NOMO-1 (cell line): ENCODE results near the gene NPB.
"Not testable (repeated sequence)": the region's sequence is repeated elsewhere in the genome, so short reads cannot be mapped to it uniquely, and the experiment has no call there.

Source experiments
- DNase-seq, 2 experiments: peaks; one replicate each; lab custom pipeline; 2025; ENCODE audit not compliant: unreplicated experiment in 2 of 2; lab: John Stamatoyannopoulos, UW

The NPB gene

GRCh38 chr17:81910840-81911276 is 8.8 kb downstream of the NPB start:
- no peak for DNase-seq

DNA sequence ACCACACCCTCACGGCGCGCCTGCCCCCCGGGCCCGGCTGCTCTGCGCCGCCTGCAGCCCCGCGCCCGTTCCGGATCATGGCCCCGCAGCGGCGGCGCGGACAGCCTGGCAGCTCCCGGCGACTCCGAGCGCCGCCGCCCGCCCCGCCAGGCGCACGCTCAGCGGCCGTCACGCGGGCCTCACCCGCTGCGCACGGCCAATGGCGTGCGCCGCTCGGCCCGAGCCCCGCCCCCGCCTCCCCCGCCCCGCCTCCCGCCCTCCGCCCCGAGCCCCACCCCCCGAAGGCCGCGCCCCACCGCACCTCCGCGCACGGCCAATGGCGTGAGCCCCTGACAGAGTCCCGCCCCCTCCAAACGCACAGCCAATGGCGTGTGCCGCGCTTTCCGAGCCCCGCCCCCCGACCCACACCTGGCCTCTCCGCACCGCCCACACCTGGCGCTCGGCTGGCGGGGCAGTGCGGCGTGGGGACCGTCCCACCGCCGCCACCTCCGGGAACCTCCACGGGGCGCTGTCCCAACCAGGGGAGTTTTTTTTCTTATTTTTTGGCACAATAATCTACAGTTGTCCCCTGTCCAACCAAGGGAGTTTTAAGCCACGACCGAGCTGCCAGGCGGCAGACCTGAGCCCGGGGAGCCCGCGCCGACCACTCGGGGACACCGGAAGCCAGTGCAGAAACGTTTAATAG is 9.4 kb downstream of the NPB start, which contains the start of gene PCYT2:
TSS of gene PCYT2 (minus strand) at position 123 of the 685 bp plus-strand sequence. CDS start at position 79, 44 bp downstream.
- peak; percentile 72 to 87 for DNase-seq

DNA sequence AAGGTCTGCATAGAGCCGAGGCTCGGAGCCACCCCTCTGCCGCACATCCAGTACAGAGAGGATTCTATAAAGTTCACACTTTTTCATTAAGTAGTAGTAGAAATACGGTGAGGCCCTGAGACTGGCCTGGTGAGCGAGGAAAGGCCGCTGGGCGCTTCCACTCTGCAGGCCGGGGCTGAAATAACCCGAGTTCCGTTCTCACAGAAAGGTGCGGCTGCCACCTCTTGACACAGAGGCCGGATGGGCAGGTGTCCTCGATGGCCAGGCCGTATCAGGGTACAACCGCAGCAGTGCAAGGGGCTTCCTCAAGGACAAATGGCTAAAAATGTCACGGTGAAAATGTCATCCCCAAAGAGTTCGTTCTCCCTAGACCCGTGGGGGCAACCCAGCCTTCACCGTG is 9.9 kb downstream of the NPB start:
- DNase-seq, result no peak

DNA sequence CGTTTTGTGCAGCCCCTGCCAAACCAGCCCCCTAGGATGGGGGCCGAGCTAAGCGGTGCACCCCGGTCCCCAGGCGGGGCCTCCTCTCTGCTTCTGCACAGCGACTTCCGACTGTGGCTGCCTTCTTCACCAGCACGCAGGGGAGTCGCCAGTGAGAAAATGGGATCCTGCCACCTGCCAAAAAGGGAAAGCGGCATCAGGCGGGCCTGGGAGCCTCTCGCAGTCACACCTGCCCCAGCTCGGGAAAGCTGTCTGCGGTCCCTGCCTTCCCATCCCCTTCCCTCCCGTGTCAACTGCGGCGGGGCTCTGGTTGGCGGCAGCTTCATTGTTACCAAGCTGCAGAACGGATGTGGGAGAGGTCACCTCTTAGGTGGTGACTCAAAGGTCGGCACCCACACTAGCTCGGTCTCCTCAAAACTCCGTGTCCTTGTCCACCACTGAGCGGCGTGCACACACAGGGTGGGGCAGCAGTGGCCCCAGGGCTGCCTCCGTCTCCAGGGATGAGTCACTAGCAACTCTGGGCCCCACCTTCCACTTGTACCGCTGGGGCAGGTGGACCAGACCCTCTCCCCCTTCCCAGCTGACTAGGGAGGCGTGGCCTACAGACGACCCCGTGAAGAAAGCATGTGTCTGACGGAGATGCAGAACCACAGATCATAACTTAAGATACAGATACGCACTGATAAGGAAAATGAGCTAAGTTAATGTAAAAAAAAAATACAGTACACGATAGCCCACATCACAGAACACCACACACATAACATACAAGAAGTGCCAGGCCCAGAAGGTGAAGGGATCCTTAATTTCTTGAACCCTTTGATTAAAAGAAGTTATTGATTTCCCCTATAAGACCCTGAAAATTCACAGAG is 10.6 kb downstream of the NPB start:
- DNase-seq, result no peak

- no peak for DNase-seq
Observed at GRCh38 chr17:81913394-81914102, 11.5 kb downstream of the NPB start.

DNA sequence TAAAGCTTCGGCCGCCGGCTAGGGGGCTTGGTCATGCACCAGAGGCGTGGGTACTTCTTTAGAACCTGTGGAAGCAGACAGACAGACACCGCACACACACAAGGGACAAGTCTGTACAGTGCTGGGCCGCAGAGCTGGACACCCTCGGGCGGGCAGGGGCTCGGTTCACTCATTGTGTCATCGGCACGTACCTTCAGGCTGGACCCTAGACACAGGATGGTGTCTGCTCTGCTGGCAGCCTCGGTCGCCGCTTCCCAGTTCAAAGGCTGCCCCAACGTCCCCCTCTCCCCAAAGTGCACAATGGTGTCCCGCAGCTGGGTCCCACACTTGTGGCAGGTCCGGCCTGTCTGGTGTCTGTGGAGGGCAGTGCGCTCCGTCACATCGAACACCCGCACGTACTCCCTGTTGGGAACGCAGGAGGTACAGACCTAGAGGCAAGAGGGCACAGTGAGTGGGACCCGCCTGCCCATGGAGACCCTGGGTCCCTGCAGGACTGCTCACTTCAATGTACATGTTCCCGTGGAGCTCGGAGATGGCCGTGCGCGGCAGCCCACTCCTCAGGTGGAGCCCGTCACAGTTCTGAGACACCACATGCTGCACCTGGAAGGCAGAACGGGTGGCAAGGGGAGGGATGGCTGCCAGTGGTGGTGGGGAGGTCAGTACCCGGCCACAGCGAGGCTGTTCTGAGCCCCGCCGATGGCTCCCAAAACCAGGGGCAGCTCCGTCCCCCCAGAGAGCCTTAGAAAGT is 12.2 kb downstream of the NPB start:
- DNase-seq, result no peak

GRCh38 chr17:81915331-81915730 is 13.3 kb downstream of the NPB start:
- no peak for DNase-seq

- no peak for DNase-seq
Observed at GRCh38 chr17:81916234-81917001, 14.4 kb downstream of the NPB start.

GRCh38 chr17:81917565-81918332 is 15.7 kb downstream of the NPB start, which contains the start of gene SIRT7:
SIRT7 (minus strand) TSS chr17:81918176; CDS start chr17:81918131, 45 bp downstream.
- peak; percentile 74 to 80 for DNase-seq

DNA sequence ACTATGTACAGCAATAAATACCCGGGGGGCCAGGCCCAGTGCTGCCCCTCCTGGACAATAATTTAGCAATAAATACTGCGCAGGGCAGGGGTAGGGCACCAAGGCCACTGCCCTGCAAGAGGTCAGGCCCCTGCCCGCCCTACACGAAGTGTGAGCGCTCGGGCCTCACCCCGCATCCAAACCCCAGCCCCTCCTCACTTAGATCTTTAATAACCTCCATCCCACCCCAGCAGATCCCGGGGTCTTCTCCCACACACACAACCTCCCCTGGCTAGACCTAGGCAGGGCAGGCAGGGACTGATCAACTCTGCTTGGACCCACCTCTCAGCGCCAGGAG is 16.3 kb downstream of the NPB start:
- DNase-seq, result not testable (repeated sequence)

DNA sequence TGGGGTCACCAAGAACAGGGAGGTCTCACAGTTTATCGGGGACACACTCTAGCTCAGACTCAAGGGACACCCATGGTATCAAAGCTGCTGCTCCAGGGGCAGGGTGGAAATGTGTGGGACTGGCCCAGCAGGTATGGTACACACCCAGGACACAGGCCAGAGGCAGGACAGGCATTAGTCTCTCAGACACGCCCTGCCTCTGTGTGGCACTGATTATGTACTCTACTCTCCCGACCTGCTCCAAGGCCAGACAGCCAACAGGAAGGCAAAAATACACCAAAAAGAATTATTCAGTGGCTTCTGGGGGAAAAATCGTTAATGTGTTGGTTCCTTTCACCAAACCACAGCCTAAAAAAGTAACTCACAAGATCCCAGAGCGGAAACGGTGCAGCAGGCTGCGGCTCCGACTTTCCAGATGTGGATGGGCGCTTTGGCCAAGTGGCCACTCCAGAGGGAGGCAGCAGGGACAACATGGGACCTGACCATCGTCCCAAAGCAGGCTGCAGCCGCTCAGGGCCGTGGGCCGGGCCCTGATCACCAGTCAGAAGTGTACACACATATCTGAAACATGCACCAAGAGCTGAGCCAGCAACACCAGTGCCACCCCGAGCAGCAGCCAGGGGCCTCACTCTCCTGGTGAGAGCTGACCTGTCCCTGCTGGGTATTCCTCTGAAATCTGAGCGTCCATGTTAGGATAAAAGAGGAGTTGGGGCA is 17.0 kb downstream of the NPB start:
- DNase-seq, result peak; percentile 31 to 52

DNA sequence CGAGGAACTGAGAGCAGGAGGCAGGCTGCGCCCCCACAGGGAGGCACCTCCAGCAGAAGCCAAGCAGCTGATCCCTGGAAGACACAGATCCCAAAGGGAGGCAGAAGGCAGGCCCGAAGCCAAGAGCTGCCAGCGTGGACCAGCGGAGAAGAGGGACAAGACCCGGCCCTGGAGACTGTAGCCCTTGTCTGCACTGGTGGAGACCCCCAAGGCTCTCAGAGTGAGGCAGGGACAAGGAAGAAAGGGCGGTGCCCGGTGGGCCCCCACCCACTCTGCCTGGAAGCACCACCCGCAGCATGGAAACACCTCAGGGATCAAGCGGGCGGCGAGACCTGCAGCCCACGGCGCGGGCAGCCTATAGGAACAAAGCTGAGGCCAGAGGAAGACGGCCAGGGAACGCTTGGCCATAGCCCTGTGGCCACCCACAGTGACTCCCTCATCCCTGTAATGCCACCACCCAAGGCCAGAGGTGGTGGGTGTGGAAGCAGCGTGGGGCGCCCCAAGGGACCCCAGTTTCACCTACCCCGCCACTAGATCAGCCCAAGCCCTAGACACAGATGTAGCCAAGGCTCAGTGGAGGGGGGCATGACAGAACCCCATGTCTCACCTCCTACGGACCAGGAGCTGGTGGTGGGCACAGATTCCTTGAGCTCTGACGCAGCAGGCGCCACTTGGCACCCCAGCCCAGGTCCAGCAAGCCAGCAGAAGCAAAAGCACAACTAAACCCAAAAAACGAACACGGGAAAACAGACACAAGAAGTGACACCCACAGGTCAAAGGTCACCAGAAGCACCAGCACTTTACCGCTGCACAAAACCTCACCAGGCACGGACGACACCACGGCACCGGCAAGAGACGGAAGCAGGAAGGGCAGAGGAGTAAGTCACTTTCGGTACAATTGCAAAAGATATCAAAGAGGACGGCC is 18.8 kb downstream of the NPB start:
- DNase-seq, result peak; percentile 81 to 86

- no peak for DNase-seq
Observed at GRCh38 chr17:81921537-81921862, 19.5 kb downstream of the NPB start.

DNA sequence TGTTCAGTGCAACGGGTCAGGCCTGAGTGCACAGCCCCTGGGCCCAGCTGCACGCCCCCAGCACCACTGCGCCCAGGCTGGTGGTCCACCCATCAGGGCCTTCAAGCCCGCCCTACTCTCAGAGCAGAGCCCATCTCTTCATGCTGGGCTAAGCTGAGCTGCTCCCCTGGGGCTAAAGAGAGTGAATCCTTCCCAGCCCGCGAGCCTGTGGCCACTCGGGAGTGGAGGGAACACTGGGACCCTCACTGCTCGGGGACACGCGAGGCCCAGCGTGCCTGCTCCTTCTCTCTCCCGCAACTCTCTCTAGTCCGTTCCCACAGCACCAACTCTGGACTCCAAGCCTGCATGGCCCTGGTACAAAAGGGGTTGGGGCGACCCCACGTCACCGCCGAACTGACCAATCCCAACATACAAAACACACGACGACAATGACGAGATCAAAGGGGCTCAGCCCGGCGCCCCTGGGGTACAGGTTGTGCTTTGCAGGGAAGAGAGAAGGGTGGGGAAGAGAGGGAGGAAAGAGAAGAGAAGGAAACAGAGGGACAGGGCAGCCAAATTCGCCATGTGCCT is 20.0 kb downstream of the NPB start:
- DNase-seq, result no peak

DNA sequence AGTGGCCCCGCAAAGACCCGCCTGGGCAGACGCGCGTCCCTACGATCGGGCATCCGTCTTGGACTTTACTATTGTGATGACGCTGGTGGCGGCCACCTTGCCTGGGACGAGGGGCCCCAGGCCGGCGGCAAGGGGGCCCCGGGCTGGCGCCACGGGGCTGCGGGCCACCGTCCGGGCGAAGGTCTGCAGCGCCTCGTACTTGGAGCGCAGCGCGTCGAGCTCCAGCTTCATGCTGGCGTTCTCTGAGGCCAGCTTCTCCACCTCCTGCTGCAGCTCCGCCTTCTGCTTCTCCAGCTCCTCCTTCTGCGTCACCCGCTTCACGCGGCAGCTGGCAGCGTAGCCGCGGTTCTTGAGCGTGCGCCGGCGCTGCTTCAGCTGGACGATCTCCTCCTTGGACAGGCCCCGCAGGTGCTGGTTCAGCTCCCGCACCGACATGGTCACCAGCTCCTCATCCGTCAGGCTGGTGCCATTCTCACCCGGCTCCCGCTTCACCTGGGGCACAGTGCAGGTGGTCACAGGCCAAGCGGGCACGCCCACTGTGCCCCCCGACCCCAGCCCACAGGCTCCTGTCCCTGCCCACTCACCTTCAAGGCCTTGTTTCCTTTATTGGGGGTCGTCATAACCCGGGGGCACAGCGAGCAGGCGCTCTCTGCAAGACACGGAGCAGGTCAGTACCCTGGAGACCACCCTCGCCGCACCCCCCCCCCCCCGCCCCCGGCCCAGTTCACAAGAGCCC is 20.7 kb downstream of the NPB start:
- DNase-seq, result peak; percentile 79 to 86
